Measurements from ENCODE around the gene MAP3K14.

Gene MAP3K14

DNA sequence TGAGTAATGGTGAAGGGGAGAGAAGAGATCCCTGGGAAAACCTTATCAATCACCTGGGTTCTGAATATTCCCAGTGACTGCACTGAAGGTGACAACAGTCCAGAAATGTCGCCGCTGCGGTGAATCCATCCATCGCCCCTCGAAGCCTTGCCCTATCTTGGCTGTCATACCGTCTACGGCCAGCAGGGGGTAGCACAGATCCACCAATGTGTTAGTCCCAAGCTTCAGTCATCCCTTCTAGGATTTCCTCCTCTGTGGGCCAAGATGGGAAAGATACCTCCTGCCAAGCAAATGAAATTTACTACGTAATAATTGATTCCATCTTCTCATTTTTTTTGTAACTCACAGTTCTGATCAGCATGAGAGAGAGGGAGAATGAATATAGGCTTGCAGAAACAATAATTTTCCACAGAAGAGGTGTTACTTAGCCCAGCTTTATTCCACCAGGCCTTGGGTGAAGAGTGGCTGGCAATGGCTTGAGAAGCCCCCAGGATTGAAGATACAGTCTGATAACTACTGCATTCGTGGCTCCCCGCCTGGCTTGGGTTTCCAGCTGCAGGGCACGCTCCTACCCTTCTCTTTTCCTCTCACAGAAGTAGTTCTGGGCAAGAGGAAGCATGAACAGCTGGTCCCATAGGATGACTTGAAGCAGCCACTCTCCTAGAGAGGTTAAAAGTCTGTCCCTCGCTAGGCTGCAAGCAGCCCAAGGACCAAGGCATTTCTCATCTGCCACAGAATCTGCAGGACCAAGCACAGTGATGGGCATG lies 97.7 kb downstream of the MAP3K14 start:
- FAIRE-seq = peak; percentile 87
